GM23248 (cell line): Measurements from ENCODE around the gene FAM171A2.

Experiments
- EZH2 ChIP-seq: fragments of 200-600 bp; sonication (generic); IDR thresholded peaks from 2 replicates; pipeline ENCODE4 v1.6.1; 2018; ENCODE audit warnings: antibody characterized with exemption, mild to moderate bottlenecking; ENCODE audit not compliant: insufficient read depth, poor library complexity, severe bottlenecking
- EZH2phosphoT487 ChIP-seq: fragments of 200-600 bp; sonication (generic); IDR thresholded peaks from 2 replicates; pipeline ENCODE4 v1.6.1; 2018; ENCODE audit warnings: antibody characterized with exemption, moderate library complexity, mild to moderate bottlenecking, low read depth; ENCODE audit not compliant: insufficient read depth

DNA sequence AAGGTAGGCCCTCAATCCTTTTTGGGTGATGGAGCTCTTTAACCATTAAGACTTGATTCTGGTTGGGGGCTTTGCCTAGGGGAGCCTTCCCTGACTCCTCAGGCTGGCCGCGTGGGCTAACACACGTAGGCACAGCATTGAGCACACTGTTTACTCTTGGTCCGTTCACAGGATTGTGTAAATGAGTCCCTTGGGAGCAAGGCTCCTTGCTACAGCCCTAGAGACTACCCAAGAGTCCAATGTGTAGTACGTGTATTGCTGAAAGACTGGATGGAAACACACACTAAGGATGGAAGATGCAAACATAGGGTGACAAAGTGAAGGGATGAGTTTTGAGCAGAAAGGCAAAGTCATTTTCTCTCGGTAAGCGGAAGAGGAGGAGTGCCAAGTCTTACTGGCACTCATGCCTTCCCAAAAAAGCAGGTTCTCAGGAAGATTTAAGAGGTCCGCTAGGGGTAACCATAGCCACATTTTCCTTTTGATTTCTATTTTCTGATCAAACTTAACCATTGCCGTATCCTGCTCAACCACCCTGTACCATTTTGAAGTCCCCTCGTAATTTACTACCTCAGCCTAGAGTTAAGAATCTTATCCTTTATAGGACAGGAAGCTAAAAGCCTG lies 26.7 kb upstream of the FAM171A2 start:
- TF ChIP-seq EZH2 (no peak), EZH2phosphoT487 (no peak)
